HFF-Myc (cell line): ENCODE measurements around the gene MYL9.
"Not testable (repeated sequence)": the region's sequence is repeated elsewhere in the genome, so short reads cannot be mapped to it uniquely, and the experiment has no call there.

Experiments
- DNase-seq: peaks from one replicate; pipeline ENCODE4 v3.0.0-alpha.2; 2011; ENCODE audit warnings: low read depth; ENCODE audit errors: extremely low read depth
- H3K4me3 ChIP-seq: replicated peaks from 2 replicates; pipeline ENCODE4 v1.5.1; 2011; ENCODE audit warnings: low read depth, mild to moderate bottlenecking, control low read depth, low read length
- TF ChIP-seq, protein P1 (sequence below): IDR thresholded peaks from 2 replicates; pipeline ENCODE4 v1.5.1; 2012; ENCODE audit warnings: mild to moderate bottlenecking, low read depth, low read length, control low read depth; ENCODE audit errors: missing control alignments

The MYL9 gene

DNA sequence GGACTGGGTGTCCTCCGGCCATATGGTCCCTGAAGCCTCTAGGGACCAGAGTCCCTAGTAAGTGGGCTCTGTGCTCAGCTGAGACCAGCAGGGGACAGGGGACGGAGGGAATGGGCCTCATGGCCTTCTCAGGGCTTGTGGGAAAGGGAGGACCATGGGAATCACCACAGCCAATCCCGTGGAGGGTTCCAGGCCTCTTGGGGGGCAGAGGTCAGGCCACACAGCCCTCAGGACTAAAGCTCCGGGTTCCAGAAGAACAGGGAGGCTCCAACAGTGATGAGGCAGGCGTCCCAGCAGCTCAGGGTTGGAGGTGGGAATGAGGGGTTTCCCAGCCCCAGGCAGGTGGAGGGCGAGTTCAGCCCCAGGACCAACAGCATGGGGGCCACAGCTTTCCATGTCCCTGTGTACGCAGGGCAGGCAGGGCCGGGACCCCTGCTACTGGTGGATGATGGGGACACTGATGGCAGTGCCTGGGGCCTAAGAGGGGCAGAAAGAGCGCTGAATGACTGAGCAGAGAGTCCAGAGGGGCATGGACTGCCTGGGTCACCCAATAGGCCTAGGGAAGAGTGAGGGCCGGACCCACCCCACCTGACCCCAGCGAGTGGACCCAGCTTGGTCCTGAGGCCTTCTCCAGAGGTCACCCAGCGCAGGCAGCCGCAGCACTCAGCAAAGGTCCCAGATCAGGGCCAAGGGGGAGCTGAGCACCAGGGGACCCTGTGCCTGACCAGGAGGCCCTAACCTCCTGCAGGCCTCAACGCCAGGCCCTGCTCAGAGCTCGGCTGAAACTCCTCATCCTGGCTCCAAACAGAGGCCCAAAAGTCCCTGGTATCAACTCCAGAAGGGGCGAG lies 8.8 kb downstream of the MYL9 start:
- TF ChIP-seq, protein P1, sequence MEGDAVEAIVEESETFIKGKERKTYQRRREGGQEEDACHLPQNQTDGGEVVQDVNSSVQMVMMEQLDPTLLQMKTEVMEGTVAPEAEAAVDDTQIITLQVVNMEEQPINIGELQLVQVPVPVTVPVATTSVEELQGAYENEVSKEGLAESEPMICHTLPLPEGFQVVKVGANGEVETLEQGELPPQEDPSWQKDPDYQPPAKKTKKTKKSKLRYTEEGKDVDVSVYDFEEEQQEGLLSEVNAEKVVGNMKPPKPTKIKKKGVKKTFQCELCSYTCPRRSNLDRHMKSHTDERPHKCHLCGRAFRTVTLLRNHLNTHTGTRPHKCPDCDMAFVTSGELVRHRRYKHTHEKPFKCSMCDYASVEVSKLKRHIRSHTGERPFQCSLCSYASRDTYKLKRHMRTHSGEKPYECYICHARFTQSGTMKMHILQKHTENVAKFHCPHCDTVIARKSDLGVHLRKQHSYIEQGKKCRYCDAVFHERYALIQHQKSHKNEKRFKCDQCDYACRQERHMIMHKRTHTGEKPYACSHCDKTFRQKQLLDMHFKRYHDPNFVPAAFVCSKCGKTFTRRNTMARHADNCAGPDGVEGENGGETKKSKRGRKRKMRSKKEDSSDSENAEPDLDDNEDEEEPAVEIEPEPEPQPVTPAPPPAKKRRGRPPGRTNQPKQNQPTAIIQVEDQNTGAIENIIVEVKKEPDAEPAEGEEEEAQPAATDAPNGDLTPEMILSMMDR, result no peak
- no peak for DNase-seq
- H3K4me3 ChIP-seq, result no peak overlapping the region

DNA sequence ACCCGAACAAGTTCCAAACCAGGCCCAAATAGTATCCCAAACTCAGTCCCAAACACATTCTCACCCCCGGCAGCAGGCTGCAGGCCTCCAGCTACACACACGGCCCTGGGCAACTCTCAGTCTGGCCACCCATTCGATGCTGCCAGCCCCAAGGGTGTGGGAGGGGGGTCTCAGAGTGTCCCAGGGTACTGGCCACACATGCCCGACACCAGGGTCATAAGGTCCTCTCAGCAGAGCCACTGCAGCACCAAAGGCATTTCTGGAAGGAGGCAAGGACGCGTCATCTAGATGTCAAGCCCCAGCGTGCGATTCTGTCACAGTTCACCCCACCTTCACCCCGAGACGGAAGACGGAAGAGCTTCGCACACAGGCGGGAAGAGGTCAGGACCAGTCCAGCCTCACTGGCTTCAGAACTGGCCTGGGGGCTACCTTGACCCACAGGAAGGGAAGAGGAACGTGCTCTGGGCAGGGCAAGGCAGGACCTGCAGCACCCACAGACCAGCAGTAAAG lies 9.5 kb downstream of the MYL9 start:
- TF ChIP-seq, protein P1, result no peak
- H3K4me3 ChIP-seq, result no peak overlapping the region
- no peak for DNase-seq

DNA sequence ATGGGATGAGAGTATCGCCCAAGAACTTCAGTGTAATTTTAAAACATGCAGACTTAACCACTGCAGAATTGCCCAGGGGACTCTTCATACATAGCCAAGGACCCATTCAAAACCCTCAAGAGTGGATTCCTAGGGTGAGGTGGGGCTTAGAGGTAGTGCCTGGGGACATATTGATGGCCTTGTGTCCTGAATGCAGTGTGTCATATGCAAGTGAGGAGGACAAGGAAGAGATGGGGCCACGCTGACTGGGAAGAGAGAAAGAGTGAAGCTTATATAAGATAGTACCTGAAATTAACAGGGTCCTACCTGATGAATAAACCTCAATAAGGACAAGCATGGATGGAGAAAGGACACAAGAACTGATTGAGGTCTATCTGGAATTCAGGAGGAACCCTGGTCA lies 13.9 kb downstream of the MYL9 start:
- TF ChIP-seq, protein P1, result no peak
- H3K4me3 ChIP-seq, result no peak overlapping the region
- DNase-seq, result no peak

DNA sequence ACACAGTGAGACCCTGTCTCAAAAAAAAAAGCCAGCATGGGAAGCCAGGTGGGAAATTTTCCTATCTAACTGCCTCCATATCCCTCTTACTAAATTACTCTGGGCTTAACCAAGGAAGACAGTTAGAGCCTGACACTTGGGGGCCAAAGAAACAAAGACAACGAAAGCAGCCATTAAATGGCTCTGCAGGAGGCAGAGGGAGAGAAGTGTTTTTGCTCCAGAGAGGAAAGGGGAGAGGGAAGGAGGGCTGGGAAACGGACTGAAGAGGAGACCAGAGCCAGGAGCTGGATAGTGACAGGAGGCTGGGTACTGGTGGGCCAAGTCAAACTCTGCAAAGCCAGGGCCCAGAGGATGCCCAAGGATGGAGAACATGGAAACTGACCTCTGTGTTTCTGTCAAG lies 21.4 kb downstream of the MYL9 start:
- DNase-seq, result no peak
- no peak overlapping the region for H3K4me3 ChIP-seq
- TF ChIP-seq, protein P1, result no peak

DNA sequence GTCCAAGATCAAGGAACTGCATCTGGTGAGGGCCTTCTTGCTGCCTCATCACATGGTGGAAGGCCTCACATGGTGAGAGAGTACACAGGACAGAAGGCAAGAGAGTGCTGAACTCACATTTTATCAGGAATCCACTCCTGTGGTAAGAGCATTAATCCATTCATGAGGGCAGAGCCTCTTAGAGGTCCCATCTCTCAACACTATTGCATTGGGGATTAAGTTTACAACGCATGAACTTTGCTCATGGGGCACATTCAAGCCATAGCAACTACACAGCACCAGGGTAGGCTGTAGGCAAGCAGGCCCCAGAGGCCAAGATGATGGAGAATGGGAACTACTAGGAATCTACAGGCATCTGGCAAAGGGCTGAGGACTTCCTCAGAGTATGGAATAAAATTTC lies 22.1 kb downstream of the MYL9 start:
- no peak for DNase-seq
- H3K4me3 ChIP-seq, result no peak overlapping the region
- TF ChIP-seq, protein P1, result no peak

DNA sequence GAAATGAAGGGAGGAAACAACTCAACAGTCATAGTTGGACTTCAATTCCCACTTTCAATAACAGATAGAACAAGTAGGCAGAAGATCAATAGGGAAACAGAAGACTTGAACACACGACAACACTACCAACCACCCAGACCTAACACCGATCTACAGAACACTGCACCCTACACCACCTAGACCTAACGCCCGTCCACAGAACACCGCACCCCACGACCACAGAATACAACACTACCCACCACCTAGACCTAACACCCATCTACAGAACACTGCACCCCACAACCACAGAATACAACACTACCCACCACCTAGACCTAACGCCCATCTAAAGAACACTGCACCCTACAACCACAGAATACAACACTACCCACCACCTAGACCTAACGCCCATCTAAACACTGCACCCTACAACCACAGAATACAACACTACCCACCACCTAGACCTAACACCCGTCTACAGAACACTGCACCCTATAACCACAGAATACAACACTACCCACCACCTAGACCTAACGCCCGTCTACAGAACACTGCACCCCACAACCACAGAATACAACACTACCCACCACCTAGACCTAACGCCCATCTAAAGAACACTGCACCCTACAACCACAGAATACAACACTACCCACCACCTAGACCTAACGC lies 22.9 kb downstream of the MYL9 start:
- not testable (repeated sequence) for H3K4me3 ChIP-seq, DNase-seq

DNA sequence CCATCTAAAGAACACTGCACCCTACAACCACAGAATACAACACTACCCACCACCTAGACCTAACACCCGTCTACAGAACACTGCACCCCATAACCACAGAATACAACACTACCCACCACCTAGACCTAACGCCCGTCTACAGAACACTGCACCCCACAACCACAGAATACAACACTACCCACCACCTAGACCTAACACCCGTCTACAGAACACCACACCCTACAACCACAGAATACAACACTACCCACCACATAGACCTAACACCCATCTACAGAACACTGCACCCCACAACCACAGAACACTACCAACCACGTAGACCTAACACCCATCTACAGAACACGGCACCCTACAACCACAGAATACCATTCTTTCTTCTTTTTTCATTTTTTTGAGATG lies 23.4 kb downstream of the MYL9 start:
- not testable (repeated sequence) for H3K4me3 ChIP-seq, DNase-seq
